Measurements from ENCODE around the gene TTR.
A peak's percentile ranks its signal among the peaks of the same experiment; 100 is the strongest.

TTR gene

DNA sequence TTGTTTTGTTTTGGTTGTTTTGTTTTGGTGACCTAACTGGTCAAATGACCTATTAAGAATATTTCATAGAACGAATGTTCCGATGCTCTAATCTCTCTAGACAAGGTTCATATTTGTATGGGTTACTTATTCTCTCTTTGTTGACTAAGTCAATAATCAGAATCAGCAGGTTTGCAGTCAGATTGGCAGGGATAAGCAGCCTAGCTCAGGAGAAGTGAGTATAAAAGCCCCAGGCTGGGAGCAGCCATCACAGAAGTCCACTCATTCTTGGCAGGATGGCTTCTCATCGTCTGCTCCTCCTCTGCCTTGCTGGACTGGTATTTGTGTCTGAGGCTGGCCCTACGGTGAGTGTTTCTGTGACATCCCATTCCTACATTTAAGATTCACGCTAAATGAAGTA is at the start of gene TTR:
Gene TTR (plus strand): TSS at position 250 of the 400 bp plus-strand sequence. CDS start 26 bp downstream, at position 276.
- no peak for DNase-seq

DNA sequence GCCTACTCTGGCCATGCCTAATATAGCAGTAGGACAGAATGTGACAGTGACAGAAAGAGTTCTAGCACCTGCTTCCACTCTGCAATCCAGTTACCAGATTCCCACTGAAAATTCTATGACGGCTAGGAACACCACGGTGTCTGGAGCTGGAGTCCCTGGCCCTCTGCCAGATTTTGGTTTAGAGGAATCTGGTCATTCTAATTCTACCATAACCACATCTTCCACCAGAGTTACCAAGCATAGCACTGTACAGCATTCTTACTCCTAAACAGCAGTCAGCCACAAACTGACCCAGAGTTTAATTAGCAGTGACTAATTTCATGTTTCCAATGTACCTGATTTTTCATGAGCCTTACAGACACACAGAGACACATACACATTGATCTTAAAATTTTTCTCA is 45.2 kb upstream of the TTR start:
- no peak for DNase-seq

DNA sequence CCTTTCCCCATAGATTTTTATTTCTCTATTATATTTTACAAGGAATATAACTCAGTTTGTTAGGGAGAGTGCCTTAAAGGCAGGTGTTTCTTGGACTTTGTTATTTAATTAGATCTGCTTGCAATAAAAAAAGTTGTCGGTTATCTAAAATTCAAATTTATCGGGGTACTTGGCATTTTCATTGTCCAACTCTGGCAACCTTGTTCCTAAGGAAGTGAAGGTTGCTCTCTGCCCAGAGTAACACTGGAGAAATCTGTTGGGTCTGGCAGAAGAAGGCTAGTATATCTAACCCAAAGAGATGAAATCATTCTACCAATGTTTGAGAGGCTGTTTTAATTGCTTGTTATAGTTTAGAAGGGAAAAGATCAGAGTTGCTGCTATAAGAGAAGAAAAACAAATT is 42.8 kb upstream of the TTR start:
- no peak for DNase-seq

DNA sequence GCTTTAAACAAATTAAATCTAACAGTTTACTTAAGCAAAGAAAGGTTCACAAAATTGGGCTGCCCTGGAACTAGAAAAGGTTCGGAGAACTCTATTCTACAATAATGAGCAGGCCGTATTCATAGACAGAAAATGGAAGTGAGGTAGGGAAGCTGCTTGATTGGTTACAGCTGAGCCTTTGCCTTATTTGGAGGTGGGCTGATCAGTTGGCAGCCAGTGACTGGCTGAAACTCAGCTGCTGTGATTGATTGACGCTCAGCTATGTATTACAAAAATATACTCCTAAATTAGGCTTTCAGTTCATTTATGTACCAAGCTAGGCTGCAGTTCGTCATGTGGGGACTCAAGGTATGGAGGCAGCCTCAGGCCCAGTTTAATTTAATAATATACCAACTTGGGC is 42.3 kb upstream of the TTR start:
- no peak for DNase-seq

DNA sequence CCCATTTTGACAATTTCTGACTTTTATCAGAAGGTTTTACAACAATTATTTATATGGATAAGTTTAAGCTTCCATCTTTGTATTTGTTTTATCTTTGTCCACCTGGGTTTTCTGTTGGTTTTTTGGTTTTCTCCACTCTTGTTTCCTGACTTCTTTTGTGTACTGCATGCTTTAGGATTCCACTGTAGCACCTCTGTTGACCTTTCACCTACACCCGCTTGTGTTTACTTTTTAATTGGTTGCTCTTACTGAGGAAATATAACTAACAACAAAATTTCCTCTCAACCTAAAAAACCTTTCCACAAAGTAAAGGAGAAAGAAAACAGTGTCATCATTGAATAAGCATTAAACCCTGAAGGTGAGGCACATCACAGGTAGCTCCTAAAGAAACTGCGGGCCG is 39.8 kb upstream of the TTR start:
- DNase-seq, result no peak

DNA sequence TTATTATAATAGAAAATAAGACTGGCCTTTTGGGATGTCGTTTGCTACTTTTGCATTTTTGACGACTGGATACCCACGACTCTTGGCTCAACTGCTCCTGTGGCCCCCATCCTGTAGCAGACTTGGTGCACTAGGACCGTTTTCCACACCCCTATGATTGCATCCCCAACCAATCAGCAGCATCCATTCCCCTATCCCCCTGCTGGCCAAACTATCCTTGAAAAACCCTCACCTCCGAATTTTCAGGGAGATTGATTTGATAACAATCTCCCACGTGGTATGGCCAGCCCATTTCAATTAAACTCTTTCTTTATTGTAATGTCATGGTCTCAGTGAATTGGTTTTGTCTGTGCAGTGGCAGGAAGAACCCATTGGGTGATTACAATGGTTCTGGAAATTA is 37.9 kb upstream of the TTR start:
- no peak for DNase-seq

DNA sequence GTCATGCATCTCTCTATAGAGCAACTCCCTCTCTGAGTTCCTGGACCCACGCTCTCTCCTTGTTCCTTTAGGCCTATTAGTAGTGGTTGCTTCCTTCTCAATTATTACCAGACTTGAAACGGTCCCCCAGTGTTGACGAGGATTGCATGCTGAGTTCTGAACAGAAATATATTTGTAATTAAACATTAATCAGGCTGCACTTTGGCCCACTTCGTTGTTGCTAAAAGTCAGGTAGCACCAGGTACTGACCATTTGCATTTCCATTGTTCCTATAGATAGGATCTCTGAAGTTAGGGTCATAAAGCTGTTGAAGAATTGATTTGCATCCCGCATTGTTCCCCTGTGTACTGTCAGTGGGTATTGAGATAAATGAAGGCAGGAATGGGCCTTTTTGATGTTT is 36.9 kb upstream of the TTR start:
- DNase-seq, result no peak

DNA sequence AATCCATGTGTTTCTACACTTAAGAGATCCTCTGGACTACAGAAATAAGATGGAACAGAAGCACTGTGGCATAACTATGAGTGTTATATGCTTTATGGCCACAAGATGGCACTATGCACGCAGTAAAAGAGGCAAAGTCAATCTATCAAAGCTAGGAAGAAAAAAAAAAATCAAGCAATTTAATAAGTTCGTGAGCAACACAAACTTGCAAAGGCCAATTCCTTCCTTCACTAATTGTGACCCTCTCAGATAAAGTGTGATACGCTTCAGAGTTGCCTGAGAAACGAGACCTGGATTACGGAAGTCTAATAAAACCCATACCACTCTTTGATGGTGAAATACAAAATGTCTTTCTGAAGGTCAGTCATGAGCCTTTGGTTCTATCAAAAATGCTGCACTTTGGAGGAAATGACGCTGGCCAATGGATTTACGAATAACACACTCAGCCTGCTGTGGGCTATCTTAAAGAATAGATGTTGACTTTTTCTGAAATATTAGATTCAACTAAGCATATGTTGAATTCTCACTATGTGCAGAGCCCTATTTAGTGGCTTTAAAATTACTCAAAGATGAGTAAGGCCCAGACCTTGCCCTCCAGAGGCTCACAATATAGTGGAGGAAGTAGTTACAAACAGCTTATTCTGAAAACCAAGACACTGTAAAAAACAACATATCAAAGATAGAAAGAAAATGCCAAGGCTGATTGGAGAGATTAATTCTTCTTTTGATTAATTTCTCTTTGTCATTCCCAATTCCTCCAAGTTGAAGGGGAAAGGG is 35.5 kb upstream of the TTR start:
- peak; percentile 37 for DNase-seq

DNA sequence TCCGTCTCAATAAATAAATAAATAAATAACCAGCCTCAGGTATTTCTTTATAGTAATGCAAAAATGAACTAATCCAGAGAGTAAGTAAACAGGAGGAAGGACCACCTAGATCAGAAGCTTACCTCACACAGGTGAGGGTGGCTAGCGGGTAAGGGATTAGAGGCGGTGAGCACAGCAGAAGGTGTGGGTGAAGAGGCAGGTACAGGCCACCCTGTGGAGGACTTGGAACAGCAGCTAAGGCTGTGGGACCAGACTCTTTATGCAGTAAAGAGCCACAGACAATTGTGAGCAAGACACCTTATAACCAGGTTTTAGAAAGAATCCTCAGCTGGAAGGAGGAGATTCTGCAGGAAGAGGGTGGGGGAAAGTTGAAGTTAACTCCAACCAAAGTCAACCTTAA is 34.2 kb upstream of the TTR start:
- no peak for DNase-seq

DNA sequence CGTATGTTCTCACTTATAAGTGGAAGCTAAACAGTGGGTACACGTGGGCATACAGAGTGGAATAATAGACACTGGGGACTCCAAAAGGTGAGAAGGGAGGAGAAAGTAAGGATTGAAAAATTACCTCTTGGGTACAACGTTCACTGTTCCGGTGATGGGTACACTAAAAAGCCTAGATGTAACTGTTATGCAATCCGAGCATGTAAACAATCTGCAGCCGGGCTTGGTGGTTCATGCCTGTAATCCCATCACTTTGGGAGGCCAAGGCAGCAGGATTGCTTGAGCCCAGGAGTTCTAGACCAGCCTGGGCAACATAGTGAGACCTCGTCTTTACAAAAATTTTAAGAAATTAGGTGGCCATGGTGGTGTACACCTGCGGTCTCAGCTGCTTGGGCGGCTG is 33.1 kb upstream of the TTR start:
- DNase-seq, result no peak

DNA sequence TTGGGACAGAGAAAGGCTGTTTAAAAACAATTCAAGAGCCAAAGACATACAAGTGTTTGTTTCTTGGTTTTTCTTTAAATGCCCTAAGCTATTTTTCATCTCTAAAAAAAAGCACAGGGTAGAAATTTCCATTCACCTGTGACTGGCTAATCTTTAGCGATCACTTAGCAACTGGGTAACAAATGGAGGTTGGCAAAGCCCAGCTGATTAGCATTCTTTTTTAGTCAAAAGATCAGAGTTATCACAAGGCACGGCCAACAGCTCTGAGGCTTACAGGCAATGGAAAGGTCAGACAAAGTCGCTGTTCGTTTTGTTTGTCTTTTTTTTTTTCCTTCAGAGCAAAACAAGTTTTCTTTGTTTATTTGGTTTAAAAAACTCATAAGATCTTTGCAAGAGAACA is 29.0 kb upstream of the TTR start:
- no peak for DNase-seq

DNA sequence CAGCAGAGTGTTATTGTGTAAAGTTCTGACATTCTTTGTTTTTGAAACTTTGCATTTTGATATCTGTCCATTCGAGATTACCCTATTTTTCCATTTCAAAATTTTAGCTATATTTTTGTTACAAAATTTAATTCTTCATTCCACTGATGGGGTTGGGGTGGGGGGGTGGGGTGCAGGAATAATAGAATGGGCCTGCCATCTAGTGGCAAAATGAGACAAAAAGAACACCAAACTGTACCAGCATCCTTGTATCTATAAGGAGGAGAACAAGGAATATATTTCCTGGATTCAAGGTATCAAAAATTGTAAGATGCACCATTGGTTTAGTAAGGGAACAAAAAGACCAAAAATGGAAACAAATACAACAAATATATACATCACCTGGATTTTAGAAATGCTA is 27.9 kb upstream of the TTR start:
- DNase-seq, result no peak

DNA sequence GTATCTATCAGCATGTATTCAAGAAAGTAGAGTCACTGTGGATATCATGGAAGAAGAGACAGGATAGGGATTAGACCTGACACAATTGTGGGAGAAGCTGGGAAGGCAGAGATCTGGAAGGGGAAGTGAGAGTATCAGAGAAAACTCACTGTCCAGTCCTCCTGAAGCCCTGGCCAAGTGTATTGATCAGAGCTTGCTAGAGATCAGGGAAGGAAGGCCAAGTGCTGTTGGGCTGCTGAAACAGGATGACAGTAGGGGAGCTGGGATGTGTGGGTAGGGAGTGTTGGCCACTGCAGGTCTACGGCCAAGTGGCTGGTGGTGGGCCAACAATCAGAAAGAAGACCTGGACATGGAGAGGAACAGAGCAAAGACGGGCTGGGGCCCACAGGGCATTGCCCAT is 26.3 kb upstream of the TTR start:
- no peak for DNase-seq

DNA sequence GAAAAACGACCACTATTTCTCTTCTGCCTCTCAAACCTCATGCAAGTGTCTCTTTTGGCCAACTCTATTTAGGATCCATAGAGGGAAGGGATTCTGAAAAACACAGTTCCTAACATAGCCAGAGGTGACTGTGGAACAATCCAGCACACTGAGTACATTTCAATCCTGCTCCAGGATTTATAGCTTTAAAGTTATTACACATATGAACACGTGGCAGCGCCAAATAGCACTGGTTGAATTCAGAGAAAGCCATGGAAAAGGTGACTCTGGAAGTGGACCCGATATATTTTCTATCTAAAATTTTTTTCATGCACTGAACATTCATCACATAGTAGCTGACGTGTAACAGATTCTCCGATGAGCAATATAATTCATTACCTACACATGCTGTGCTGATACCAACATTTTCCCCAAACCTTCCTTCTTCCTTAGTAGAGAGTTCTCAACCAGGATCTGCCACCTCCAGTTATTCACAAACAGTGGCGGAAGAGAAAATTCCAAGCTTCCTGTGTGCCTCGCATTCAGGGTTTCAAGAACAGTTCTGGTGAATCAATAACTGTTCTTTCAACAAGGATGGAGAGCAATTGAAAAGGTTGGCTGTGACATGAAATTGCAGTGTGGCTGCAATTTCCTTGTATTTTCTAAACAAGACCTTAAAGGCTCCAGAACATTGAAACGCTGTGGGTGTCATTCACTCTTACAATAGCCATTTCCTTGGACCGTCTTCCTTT is 25.7 kb upstream of the TTR start:
- no peak for DNase-seq

DNA sequence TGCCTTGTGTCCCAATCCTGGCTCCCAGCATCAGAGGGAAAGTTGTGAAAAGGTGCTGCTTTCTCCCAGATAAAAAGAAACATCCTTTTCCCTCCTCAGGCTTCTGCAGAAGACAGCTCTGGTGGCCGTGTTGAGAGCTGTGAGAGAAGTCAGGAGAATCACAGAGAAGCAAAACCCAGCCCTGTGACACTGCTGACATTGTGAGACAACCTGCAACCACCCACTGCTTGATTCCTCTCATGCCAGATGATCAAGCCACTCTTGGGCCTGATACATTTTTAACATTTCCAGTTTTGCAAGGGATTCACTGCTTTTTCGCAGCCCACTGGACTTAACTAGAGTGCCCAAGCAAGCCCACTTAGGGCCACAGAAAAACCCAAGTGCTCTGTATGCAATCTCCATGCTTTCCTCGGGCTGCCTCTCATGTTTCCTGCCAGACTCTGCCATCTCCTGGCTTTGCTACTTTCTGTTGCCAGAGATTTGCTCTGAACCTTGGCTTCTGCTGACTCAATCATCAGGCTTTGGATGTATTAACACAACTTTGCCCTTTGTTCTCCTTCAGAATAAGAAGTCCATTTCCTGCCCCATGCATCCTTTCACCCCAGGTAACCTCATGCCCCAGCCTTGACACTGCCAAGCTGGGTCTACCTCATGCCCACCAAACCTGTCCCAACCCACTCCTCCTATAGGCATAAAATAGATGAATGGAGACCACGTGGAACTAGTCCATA is 24.9 kb upstream of the TTR start:
- DNase-seq, result no peak

DNA sequence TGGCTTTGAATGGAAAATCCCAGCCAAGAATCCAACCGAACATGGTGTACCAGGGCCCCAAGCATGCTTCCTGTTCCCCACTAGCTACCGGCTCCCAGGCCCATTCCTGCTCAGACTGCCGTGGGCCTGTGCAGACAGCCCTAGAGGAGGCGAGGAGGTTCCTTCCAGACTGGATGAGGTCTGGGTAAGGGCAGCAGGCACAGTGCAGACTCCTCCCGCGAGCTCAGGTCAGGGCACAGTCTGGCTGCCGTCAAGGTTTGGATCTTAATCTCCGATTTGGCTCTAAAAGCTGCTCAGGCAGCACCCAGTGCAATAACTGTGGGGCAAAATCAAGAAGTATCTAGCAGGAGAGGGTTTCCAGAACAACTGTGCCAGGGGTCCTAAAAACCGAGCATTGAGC is 19.3 kb upstream of the TTR start:
- no peak for DNase-seq

DNA sequence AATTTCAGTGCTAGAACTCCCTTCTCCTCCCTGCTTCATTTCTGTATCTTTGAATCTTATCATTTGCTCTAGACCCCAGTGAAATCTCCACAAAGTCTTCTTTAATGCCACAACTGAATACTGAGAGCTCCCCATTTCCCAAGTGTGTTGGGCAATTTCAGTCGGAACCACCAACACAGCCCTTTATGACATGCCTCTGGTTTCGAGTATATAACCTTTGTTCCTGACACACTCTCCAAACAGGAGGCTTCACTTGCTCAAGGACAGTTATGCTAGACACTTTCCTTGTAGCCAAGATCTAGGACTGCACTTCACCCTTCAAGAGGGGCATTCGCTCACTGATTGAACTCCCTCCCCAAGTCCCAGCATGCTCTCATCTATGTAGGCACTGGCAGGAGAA is 18.6 kb upstream of the TTR start:
- no peak for DNase-seq

DNA sequence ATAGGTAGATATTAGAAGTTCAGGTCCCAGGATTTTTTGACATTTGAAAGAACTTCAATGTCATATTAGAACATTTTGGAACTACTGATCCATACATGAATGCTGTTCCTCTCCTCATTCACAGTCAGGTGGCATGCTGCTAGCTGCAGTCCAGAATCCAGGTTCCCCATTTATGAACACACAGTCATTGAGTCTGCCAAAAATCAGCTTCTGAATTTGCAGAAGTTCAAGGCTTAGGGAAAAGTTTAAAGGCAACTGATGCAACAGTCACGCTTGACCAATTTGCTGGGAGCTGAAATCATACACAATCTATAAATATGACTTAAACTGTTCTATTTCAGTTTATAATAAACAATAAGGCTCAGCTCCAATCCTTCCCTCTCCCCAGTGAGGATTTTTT is 17.3 kb upstream of the TTR start:
- DNase-seq, result no peak

DNA sequence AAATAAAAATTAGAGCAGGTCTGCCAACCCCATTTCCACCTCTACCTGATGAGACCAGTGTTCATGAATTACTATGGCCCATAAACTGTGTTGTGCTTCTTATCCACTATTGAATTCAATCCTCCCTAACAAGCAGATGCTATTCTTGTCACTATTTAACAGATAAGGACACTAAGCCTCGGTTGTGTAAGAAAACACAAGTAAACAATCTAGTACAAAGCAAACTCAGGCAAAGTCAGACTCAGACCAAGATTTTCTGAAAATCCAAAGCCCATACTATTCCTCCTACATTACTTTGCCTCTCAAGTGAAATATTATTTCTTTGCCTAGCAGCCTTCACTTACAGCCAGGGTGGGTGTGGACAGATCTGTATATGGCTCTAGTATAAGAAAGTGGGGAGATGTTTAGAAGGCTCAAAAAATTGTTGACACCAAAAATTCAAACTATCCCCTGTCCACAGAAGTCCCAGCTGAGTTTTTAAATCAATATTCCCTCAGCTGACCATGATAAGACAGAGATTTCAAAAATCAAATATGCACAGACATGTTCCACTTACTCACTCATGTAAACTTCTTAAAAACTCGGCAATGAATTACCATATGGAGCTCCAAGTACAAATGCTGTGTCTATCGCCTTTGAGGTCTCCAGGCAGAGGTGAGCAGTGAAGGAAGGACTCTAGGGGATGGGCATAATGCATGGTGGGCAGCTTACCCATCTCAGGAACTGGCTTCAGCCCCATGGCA is 16.0 kb upstream of the TTR start:
- no peak for DNase-seq

DNA sequence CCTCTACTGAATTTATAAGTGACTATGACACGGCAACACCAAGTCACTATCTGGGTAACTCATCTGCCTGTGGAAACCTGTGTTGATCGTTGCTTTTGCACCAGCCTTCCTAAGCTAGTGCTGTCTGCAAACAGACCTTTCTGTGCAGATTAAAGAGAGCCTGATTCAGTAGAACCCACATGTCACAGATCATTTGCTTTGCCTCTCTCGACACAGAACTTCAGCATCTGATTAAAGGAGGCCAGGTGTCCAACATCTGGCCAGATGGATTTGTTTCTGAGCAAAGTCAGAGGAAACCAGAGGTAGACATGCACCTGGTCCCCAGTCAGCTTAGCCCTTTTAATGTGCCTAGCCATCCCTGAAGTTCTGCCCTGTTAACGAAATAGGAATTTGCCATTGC is 15.0 kb upstream of the TTR start:
- DNase-seq, result no peak

DNA sequence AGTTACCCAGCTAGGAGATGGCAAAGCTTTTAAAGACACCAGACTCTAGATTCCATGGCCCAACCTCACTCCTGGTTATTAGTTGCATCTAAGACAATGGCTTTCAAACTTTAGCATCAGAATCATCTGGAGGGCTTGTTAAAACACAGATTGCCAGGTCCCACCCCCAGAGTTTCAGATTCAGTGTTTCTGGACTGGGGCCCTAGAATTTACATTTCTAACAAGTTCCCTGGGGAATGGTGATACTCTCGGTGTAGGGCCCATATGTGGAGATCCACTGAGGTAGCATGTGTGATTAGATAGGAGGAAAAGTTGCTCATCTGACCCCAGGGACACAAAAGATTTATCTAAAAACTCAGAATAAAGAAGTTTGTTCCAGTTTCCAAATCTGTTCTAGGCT is 14.5 kb upstream of the TTR start:
- no peak for DNase-seq

DNA sequence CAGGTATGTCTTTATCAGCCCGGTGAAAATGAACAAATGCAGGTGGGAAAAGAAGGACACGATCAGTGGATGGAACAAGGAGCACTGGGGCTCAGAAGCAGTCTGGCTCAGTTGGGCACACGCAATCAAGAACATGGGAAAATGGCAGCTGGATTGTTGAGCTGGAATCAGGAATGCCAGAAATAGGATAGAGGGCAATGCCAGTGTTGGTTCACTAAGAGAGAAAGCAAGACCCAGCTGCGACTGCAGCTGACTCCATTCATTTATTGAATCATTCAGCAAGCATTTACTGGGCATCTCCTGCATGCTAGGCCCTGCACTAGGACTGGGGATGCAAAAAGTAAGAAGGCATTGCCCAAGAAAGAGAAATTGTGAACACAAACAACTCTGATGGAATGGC is 13.6 kb upstream of the TTR start:
- DNase-seq, result no peak

DNA sequence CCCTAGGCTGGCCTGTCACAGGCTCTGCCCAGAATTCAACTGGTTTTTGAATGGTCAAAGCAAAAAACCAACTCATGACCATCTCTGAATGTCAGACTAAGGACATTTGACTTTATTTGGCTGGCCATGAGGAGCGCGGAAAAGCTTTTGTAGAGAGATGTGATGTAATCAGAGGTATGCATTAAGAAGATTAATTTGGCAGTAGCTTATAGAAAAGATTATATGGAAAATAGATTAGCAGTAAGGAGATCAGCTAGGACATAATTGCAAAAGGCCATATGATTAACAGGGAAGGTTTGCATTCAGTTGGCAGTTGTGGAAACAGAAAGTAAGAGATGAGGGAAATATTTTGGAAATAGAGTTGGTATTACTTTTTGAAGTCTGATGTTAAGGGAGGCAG is 12.3 kb upstream of the TTR start:
- DNase-seq, result no peak

Data from activated CD4-positive, alpha-beta T cell treated with anti-CD3 and anti-CD28 coated beads for 48 hours (primary cell).